ENCODE results near the gene SND1.
"Not testable (repeated sequence)": the region's sequence is repeated elsewhere in the genome, so short reads cannot be mapped to it uniquely, and the experiment has no call there.

SND1 gene

DNA sequence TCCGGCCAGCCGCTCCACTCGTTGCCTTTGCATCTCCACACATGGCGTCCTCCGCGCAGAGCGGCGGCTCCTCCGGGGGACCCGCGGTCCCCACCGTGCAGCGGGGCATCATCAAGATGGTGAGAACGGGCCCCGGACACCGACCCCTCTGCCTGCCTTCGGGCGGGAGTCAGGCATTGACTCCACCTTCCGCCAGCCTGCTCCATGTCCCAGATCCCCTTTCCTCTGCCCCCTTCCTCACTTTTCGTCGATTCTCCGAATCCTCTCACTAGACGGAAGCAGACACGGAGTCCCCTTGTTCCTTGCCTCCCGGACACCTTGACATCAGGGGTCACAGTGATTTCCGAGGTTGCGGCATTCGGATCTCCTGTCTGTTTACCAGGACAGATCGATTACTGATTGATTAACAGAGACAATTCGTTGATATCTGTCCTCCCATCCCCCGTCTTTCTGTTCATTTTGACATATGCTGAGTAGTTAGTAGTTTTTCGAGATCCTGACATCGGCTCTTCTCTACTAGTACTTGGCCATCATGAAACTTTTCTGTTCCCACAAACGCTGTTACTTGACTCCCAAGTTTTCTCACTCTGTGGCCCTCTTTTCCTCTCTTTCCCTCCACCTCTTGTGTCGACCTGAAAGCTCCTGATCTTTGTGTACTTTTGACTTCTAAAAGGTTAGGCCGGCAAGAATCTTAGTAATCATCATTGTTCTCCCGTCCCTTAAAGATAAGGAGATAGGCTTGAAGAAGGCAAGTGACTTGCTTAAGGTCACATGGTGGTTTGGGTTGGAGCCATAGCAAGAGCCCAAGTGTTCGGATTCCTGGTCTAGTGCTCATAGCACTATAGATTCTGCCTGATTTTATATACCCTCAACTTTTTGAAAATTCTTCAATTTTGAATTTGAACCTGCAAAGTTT is 597 bp downstream of the SND1 start:
- no peak for DNase-seq (ENCODE audit: extremely low read depth in 1 of 2, low read depth in 1 of 2)

DNA sequence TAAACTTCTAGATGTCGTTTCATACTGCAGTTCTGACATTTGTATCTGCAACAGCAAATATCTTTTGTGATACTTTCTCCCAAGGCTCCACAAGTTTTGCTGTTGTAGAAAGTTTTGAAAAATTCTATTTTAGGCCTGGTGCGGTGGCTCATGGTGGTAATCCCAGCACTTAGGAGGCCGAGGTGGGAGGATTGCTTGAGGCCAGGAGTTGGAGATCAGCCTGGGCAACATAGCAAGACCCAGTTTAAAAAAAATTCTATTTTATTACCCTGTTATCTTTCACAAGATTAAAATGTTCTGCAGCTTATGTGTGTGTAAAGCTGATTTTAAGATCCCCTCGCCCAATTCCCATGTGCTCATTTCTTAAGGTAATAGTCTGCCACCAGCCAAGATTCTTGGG is 1.4 kb downstream of the SND1 start:
- DNase-seq (ENCODE audit: extremely low read depth in 1 of 2, low read depth in 1 of 2) = no peak

DNA sequence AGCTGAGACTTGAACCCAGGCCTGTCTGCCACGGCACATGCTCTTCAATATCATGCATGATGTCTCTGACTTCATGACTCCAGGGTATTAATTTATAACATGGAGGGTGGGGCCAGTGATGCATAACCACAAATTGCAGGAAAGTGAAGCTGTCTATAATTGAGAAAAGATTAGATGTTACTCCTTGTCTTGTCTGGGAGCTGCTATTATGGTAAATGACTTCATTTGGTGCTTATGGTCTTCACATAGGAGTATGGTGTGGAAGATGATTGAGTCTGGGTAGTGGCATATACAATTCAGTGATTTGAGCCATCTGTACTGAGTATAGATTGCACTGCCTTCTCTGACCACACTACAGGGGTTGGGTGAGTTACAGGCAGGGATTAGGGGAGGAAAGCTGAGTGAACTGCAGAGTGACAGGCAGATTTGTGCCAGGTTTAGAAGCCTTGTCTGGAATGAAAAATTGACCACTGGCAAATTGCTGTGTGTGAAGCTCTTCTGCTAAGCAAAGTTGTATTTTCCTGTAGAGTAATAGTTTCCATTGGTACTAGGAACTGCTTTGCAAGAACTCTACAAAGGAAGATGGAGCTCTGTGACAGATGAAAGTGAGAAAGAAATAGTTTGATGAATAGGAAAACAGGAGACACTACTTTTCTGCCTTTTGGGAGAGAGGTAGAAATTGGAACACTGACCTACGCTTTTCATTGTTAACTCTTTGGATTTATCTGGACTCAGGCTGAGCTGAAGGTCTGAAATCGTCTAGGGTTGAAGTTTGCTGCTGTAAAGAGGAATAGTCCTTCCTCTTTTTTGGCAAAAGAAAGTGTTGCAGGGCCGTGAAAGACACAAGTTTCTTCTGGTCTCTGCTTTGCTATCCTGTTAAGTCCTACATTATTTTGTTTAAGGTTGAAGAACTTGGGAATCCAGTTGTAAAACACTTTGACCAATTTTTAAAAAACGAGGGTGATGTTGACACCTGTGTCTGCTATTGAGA is 2.7 kb downstream of the SND1 start:
- no peak for DNase-seq (ENCODE audit: extremely low read depth in 1 of 2, low read depth in 1 of 2)

DNA sequence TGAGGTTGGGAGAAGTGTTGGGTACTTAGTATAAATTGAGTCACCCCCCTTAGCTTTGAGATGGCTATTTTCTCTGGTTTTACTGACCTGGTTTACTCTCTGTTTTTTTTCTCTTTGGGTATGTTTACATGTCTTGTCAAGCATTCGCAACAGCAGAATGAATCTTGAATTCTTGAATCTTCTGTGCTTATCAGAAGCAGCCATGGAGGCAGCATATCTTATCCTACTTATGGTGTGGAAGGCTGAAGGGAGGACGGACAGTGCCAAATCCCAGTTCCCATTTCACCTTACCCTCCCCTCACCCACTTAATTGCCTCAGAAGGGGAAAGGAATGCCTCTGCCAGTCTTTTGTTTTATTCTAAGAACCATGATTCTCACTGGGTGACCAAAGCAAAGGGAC is 3.7 kb downstream of the SND1 start:
- no peak for DNase-seq (ENCODE audit: extremely low read depth in 1 of 2, low read depth in 1 of 2)

DNA sequence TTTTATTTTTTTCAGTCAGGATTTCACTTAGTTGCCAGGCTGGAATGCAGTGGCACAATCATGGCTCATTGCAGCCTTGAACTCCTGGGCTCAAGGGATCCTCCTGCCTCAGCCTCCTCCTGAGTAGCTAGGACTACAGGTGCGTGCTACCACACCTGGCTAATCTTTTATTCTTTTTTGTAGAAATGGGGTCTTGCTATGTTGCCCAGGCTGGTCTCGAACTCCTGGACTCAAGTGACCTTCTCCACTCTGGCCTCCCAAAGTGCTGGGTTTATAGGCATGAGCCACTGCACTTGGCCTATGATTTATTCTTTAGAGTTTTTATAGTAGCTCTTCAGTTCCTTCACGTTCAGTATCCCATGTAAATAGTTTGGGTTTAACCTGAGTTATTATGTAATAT is 5.5 kb downstream of the SND1 start:
- DNase-seq (ENCODE audit: extremely low read depth in 1 of 2, low read depth in 1 of 2) = no peak

DNA sequence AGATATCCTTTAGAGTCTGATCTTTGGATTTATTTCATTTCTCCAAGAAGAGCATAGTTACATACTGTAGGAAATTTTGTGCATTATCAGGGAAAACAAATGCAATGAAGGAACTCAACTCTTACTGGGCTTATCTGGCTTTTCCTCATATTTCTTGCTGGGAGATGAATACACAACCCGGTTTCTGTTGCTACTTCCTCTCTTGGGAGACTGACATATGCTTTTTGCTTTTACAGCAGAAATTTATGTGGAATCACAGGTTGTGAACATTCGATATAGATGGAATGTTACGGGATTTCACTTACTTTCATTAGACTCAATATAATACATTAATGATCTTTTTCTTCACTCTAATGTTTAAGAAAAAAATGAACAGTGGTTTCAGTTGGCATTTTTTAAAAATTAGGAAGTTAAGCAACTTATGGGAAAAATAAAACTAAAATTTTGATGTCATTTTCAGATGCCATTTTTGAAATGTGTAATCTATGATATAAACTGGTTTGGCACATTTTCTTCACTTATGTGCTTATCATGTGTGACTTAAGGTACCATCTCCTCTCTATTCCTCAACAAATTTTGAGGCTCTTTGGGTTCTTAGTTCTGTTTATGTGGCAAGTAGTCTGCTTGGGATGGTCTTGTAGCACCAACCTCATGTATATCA is 7.1 kb downstream of the SND1 start:
- DNase-seq (ENCODE audit: extremely low read depth in 1 of 2, low read depth in 1 of 2) = no peak

DNA sequence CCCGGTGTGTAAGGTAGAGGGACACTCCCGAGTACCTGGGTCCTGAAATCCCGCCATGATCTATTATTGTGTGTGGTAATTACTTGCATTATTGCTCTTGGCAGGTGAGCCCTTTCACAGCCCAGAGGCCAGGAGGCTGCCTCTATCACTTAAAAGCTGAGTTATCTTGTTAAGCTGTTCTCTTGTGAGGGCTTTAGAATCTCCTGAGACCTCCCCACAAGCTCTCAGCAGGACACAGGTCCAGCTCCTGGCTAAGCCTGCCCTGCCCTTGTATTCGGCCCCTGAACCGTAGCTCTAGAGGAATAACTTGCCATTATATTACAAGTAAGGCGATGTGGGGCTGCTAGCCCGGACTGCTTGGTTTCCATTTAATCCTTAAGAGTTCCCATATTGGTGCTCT is 13.9 kb downstream of the SND1 start:
- DNase-seq (ENCODE audit: extremely low read depth in 1 of 2, low read depth in 1 of 2) = no peak

DNA sequence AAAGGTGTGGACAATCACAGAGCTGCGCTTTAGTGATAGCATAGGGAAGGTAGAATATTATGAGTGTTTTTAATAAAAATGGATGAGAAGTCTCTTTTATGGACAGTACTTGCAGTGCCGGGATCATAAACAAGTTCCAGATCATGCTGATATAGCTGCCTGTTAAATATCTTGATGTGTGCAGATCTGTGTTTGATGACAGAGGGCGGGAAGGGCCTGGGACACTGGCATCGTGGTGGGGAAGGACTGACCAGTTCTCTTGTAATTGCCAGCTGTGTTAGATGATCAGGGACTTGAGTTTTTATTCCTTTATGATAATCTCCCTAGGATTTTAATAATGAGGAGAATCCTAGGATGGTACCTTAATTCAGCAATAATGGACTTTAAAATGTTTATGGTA is 14.6 kb downstream of the SND1 start:
- DNase-seq (ENCODE audit: extremely low read depth in 1 of 2, low read depth in 1 of 2) = no peak

DNA sequence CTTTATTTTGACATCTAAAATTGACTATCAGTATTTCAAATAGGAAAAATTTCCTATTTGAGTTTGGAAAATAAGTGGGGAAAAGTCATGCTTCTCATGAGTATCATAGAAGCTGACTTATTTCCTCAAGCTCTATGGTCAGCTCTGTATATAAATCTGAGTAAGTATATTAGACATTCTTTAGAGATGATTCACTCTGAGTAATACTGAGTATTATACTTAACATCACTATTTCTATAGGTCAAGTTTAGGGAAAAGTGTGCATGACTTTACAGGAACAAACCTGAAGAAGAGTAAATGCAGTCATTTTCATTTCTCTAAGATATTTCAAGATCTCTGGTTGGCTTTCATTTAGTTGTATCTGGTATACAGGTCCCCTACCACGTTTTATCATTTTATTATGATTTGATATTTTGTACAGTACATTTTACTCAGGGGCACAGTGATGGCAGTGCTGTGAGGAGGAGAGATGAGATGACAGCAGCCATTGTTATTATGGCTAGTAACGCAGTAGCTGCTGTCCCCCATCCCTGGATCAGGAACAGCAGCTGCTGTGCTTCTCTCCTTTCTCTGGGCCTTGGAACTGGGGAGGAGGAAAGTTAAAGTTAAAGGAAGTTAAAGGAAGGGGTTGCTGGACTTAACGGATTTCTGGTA is 15.2 kb downstream of the SND1 start:
- DNase-seq (ENCODE audit: extremely low read depth in 1 of 2, low read depth in 1 of 2) = no peak

DNA sequence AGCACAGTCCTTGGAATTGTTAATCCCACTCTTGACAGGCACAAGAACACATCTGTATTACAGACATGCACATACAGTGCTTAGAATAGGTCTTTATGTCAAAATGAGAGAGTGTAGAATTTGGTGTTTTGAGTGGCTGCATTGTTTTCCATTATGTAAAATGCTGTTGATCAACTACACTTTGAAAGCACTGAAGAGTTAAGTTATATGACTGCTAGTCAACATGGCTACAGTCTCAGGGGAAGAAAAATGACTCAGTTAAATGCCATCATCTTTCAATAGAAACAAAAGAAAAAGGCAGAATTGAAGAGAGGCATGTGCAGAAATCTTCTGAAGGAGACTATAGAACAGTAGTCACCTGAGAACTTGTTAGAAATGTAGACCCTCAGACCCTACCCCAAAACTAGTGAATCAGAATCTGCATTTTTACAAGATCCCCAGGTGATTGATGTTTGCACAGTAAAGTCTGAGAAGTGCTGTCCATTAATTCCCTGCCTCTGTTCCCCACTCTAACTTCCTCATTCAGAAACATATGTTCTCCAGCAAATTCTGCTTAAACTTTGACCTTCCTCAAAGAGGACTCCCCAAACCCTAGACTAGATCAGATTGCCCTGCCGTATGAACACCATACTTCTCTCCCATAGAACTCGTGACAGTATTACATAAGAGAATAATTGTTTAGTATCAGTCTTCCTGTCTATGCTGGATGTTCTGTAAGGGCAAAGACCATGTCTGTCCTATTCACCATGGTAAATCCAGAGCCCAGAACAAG is 16.0 kb downstream of the SND1 start:
- no peak for DNase-seq (ENCODE audit: extremely low read depth in 1 of 2, low read depth in 1 of 2)

DNA sequence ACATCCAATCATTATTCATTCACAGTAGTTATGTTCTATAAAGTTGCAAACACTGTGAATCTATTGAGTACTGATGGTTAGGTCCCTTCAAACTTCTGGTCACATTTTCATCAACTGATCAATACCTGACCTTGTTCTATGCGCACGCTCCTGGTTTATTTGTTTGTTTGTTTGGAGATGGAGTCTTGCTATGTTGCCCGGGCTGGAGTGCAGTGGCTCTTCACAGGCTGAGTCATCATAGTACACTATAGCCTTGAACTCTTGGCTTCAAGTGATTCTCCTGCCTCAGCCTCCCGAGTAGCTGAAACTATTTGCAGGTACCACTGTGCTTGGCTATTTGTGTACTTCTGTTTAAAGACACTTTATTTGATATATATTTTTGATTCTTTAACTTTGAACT is 19.3 kb downstream of the SND1 start:
- DNase-seq (ENCODE audit: extremely low read depth in 1 of 2, low read depth in 1 of 2) = no peak

DNA sequence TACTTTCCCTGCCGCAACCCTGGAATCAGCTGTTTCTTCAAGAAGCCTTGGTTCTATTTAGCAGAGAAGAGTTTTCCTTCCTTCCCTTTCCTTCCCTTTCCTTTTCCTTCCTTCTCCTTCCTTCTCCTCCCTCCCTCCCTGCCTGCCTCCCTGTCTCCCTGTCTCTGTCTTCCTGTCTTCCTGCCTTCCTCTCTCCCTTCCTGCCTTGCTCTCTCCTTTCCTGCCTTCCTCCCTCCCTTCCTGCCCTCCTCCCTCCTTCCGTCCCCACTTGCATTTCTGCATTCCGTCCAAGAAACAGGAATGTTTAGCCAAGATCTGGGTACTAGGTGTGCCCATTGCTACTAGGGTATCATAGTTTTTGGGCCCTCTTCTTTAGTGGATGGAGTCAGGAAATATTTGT is 21.9 kb downstream of the SND1 start:
- DNase-seq (ENCODE audit: extremely low read depth in 1 of 2, low read depth in 1 of 2) = no peak

DNA sequence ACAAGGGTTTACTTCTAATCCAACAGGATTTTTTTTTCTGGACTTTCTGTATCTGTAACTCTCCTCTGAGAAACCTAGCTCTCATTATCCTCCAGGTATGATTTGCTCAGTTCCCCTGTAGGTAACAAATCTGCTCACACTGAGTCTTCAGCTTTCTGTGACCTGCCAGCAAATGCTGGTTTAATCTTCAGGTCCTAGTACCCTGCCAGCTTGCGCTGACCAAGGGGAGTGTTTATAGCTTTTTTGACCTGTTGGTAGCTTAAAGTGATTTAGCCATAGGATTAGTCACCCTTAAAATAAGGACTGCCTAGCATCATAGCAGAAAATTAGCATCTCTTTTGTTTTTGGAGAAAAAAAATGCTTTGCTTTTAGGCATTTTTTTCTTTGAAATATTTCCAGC is 22.4 kb downstream of the SND1 start:
- no peak for DNase-seq (ENCODE audit: extremely low read depth in 1 of 2, low read depth in 1 of 2)

DNA sequence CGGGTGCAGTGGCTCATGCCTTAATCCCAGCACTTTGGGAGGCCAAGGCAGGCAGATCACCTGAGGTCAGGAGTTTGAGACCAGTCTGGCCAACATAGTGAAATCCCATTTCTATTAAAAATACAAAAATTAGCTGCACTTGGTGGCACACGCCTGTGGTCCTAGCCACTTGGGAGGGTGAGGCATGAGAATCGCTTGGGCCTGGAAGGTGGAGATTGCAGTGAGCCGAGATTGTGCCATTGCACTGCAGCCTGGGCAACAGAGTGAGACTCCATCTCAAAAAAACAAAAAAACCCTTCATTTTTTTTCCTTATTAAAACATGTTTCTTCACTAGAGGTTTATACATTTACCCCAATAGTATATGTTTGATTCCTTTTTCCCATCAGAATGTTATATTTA is 22.9 kb downstream of the SND1 start:
- DNase-seq (ENCODE audit: extremely low read depth in 1 of 2, low read depth in 1 of 2) = not testable (repeated sequence)

DNA sequence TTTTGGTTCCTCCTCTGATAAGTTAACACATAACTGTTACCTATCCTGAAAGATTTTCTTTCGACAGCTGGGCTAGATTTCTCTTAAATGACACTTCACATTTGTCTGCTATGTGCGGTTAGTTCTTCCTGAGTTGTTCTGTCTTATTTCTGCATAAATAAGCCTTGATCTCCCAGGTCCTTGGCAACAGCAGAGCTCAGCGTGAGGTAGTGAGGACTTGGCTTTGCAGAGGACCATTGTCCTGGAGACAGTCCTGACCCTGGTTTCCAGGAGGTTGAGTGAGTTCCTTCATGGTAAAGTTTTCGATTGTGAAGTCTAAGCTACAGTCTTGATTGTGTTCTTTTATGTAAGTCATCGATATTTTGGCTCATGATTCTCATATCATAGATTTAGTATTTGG is 23.7 kb downstream of the SND1 start:
- no peak for DNase-seq (ENCODE audit: extremely low read depth in 1 of 2, low read depth in 1 of 2)

DNA sequence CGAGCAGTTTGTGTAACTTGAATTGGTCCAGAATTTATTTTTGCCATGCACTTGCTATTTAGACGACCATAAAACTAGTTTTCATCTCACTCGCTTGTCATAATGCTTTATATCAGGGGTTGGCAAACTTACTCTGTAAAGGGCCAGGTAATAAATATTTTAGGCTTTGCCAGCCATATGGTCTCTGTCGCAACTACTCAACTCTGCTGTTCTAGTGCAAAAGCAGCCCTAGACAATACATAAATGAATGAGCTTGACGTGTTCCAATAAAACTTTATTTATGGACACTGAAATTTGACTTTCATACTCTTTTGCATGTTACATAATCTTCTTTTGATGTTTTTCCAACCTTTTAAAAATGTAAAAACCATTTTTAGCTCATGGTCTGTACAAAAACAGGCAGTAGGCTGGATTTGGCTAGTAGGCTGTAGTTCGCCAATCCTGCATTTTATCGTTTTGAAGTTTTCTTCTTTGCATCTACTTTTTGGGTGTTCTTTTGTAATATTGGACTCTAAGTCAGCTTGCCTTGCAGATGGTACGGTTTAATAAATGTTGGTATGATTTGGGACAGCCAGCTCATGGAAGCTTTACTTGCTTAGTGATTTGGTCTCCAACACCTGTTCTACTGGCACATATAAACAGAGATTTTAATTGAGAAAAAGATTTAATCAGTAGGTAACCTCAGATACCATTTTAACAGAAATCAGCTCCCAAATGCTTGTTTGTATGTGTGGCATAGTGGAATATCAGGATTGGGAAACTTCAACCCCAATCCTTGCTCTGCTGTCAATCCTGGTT is 25.6 kb downstream of the SND1 start:
- DNase-seq (ENCODE audit: extremely low read depth in 1 of 2, low read depth in 1 of 2) = no peak

DNA sequence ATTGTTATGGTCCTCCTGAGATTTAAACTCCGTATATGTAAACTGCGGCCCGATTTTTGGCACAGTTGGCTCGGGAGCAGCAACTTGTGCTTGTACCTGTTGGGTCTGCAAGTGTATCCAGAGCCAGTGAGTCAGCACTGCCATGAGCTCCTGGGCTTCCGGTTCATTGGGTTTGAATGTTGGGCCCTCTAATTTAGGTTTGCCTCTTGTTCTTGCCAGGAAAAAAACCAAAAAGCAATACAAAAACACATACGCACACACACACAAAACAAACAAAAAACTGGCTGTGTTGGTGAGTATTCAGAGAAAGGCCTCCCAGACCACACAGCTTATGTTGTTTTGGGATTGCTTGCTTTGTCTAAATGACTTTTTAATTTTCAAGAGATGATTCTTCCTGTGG is 26.3 kb downstream of the SND1 start:
- DNase-seq (ENCODE audit: extremely low read depth in 1 of 2, low read depth in 1 of 2) = no peak

DNA sequence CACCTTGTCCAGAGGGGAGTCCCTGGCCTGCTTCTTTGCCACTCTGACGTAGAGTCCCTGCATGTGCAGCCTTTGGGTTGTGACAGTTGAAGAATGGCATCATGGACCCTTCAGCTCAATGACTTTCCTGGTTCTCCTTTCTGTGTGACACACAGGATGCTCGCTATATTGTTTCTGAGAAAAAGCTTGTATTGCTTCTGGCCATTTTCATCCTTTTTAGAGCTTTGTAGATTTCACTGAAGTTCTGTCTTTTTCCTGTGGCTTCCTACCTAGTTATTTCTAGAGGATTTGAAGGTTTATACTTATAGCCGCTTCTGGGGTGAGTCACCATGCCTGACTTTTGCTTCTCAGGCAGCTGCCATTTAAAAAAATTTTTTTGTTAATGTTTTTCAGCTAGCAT is 27.0 kb downstream of the SND1 start:
- DNase-seq (ENCODE audit: extremely low read depth in 1 of 2, low read depth in 1 of 2) = no peak

DNA sequence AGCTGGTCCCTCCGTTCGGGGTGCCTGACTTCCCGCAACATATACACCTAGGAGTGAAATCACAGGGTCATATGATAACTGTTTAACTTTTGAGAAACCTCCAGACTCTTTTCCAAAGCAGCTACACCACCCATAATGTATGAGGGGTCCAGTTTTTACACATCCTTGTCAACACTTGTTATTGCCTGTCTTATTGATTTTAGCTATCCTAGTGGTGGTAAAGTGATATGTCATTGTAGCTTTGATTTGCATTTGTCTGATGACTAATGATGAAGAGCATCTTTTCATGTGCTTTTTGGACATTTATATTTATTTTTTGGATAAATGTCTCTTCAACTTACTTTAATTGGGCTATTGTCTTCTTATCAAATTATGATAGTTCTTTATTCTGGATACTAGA is 29.0 kb downstream of the SND1 start:
- DNase-seq (ENCODE audit: extremely low read depth in 1 of 2, low read depth in 1 of 2) = no peak

All from stimulated activated CD8-positive, alpha-beta memory T cell treated with anti-CD3 and anti-CD28 coated beads, Interleukin-7, amount 100 ng/mL, for 48 hours (primary cell).